HG02763 (cell line): Measurements from ENCODE around the gene CNPY3.

Source experiments
- ATAC-seq: cut with Tn5 transposase; IDR thresholded peaks from one replicate; pipeline ENCODE4 v1.9.1; 2021; ENCODE audit warnings: mild to moderate bottlenecking, moderate library complexity; ENCODE audit not compliant: unreplicated experiment

The CNPY3 gene

GRCh38 chr6:42978839-42979522, 49.7 kb downstream of the CNPY3 start, which contains the start of gene PEX6:
PEX6 (minus strand) TSS chr6:42979181; CDS start chr6:42979150, 31 bp downstream.
- ATAC-seq: peak; percentile 90

GRCh38 chr6:42979523-42980177, 50.4 kb downstream of the CNPY3 start:
- ATAC-seq: no peak

- no peak for ATAC-seq
Measured at GRCh38 chr6:42981836-42982235, 52.6 kb downstream of the CNPY3 start.

DNA sequence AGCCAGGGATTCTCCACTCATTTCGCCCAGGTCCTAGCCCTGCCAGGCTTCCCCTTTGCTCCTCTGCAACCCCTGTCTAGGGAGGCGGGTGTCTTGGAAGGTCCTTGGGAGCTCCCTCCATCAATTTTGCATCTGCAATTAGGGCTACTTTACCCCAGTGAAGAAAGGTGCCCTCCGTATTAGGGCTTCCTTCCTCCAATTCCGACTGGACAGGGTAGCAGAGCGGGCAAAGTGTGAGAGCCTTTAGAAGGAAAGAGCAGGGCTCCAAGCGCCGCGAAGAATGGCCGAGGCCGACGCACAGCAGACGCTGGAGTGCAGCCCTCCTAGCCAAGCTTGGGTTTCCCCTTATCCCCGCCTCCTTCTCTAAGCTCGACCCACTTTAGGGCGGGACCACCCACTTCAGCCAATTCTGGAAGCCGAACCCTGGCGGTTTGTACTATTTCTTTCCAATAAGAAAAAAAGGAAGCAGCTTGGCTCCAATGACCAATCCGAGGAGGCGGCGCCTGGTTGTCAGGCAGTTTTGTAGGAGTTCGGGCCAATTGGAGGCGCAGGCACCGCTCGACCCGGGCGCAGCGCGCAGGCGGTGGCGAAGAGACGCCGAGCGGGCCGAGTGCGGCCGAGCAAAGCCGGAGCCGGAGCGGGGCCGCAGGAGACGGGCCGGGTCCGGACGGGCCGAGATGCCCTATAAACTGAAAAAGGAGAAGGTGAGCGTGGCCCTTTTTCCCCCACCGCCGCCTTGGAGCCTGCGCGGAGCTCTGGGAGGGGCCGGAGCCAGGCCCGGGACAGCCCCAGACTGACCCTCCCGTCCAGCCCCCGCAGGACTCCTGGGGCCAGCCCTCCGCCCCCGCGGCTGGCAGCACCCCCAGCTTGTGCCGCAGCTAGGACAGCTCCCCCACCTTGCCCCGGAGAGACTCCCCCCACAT, 55.0 kb downstream of the CNPY3 start, which contains the start of gene PPP2R5D:
Gene PPP2R5D, plus strand, starts transcription at position 570 of the 923 bp plus-strand sequence. Its CDS starts 108 bp downstream, at position 678.
- peak; percentile 95 for ATAC-seq

DNA sequence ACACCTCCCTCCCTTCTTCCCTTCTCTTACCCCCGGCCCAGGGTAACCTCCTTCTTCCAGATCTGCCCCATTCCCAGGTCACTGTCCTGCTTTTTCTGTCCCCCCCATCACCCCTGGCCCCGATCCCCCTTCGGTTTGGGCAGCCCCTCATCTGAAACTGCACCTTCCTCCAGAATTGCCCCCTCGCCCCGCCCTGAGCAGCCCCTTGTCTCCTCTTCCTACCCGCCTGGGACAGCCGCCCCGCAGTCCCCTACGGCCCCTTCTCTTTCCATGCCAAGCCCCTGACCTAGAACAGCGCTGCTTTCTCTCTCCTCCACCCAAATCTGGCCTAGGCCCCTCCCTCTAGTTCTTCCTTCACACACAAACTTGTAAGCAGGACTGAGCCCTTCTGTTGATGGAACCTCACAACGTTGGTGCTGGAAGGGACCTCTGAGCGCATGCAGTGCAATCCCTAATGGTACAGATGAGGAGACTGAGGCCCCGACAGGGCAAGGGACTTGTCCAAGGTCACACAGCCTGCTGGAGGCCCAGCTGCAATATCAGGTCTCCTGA, 55.7 kb downstream of the CNPY3 start:
- no peak for ATAC-seq

DNA sequence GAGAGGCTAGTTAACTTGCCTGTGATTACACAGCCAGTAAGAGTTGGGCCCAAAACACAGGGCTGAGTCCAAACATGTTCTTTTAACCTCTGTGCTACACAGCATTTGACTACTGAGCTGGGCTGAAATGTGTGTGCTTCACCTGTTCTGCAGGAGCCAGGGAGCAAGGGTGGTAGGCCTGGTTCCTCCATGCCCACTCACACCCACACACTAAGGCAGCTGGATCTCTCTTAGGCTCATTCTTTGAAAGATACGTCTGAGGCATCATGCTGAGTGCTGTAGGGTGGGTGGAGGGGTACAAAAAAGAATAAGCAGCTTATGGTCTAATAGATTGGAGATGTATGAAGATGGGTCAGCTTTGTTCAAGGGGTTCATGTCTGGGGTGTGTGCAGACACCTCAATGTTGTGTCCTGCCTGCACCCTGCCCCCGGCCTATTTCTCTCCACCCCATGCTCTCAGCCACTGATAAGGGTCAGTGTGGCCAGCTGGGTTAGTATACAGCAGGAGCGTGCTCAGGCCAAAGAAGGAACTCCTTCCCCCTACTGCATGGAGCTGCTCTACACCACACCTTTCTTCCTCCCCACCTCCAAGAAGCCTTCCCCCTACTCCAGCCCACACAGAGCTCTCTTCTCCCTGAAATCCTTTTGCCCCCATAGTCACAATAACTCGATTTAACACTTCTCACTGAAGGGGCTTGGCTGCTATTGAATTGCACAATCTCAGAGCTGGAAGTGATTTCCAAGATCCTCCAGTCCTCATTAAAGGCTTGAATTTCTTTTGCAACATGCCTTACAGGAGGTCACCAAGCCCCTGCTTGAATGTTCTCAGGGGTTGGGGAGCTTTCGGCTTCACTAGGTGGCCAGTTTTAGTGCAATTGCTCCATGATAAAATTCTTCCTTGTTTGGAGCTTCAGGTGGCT, 58.5 kb downstream of the CNPY3 start:
- ATAC-seq: no peak

- no peak for ATAC-seq
Measured at GRCh38 chr6:42988486-42989020, 59.3 kb downstream of the CNPY3 start.
